Nephron (organoid): Measurements from ENCODE around the gene DENND1B.
"Not testable (repeated sequence)": the region's sequence is repeated elsewhere in the genome, so short reads cannot be mapped to it uniquely, and the experiment has no call there.

Source experiments
- H3K27ac Mint-ChIP-seq, 3 experiments: 2 replicates each; pipeline ENCODE4 v1.8.0; 2020; ENCODE audit warnings: mixed read lengths in 3 of 3, mild to moderate bottlenecking in 2 of 3, moderate library complexity in 1 of 3
- H3K27me3 Mint-ChIP-seq: 2 replicates; pipeline ENCODE4 v1.8.0; 2021; ENCODE audit warnings: low read depth, mild to moderate bottlenecking, moderate library complexity, mixed read lengths
- H3K36me3 Mint-ChIP-seq: 2 replicates; pipeline ENCODE4 v1.8.0; 2020; ENCODE audit warnings: low read depth, mixed read lengths
- H3K4me1 Mint-ChIP-seq: 2 replicates; pipeline ENCODE4 v1.8.0; 2020; ENCODE audit warnings: mixed read lengths
- H3K4me3 Mint-ChIP-seq, 3 experiments: 2 replicates each; pipeline ENCODE4 v1.8.0; 2020; ENCODE audit warnings: mild to moderate bottlenecking in 3 of 3, mixed read lengths in 3 of 3, moderate library complexity in 2 of 3
- H3K9me3 Mint-ChIP-seq: 2 replicates; pipeline ENCODE4 v1.8.0; 2020; ENCODE audit warnings: mixed read lengths
- CTCF ChIP-seq, 3 experiments: fragments of 200-600 bp; sonication (generic); IDR thresholded peaks; one replicate each; pipeline ENCODE4 v1.5.0; 2021; ENCODE audit warnings: antibody characterized with exemption in 3 of 3; ENCODE audit not compliant: unreplicated experiment in 3 of 3

The DENND1B gene

GRCh38 chr1:197769287-197769686 lies 6.0 kb downstream of the DENND1B start:
- H3K4me3 Mint-ChIP-seq: no peak overlapping the region
- H3K4me1 Mint-ChIP-seq: peaks cover 36% of the 10 kb centered on the region
- TF ChIP-seq CTCF (IDR thresholded peaks at IDR 0.05; ENCODE audit: unreplicated experiment in 3 of 3): no peak

GRCh38 chr1:197768014-197768805 lies 7.1 kb downstream of the DENND1B start:
- Mint-ChIP-seq H3K4me1 (peaks cover 26% of the 10 kb centered on the region), H3K36me3 (peaks cover 4% of the 10 kb centered on the region), H3K27me3 (no peaks in the 10 kb centered on the region)

More at GRCh38 chr1:197769287-197769686, 6.0 kb downstream of the DENND1B start:
- Mint-ChIP-seq H3K9me3 (no peaks in the 10 kb centered on the region), H3K27me3 (no peaks in the 10 kb centered on the region), H3K36me3 (no peaks in the 10 kb centered on the region), H3K27ac (no peak overlapping the region)

GRCh38 chr1:197763769-197764168 lies 11.5 kb downstream of the DENND1B start:
- no peak for TF ChIP-seq CTCF (IDR thresholded peaks at IDR 0.05; ENCODE audit: unreplicated experiment in 3 of 3)

More at GRCh38 chr1:197768014-197768805, 7.1 kb downstream of the DENND1B start:
- TF ChIP-seq CTCF (IDR thresholded peaks at IDR 0.05; ENCODE audit: unreplicated experiment in 3 of 3): no peak
- Mint-ChIP-seq H3K4me3 (no peak overlapping the region), H3K9me3 (no peaks in the 10 kb centered on the region), H3K27ac (peak overlapping the region in 1 of 3 experiments; percentile 15)

GRCh38 chr1:197763307-197763706 lies 12.0 kb downstream of the DENND1B start:
- H3K27me3 Mint-ChIP-seq: no peaks in the 10 kb centered on the region
- H3K4me3 Mint-ChIP-seq: no peak overlapping the region
- H3K4me1 Mint-ChIP-seq: peaks cover 4% of the 10 kb centered on the region
- no peak overlapping the region for H3K27ac Mint-ChIP-seq
- H3K36me3 Mint-ChIP-seq: peaks cover 4% of the 10 kb centered on the region
- TF ChIP-seq CTCF (IDR thresholded peaks at IDR 0.05; ENCODE audit: unreplicated experiment in 3 of 3): no peak
- no peaks in the 10 kb centered on the region for H3K9me3 Mint-ChIP-seq

More at GRCh38 chr1:197763769-197764168, 11.5 kb downstream of the DENND1B start:
- no peaks in the 10 kb centered on the region for H3K9me3 Mint-ChIP-seq
- H3K4me3 Mint-ChIP-seq: no peak overlapping the region
- no peak overlapping the region for H3K27ac Mint-ChIP-seq
- H3K27me3 Mint-ChIP-seq: no peaks in the 10 kb centered on the region
- H3K36me3 Mint-ChIP-seq: peaks cover 4% of the 10 kb centered on the region
- peaks cover 8% of the 10 kb centered on the region for H3K4me1 Mint-ChIP-seq

GRCh38 chr1:197761654-197762053 lies 13.6 kb downstream of the DENND1B start:
- no peak overlapping the region for H3K4me3 Mint-ChIP-seq
- no peaks in the 10 kb centered on the region for H3K27me3 Mint-ChIP-seq
- TF ChIP-seq CTCF (IDR thresholded peaks at IDR 0.05; ENCODE audit: unreplicated experiment in 3 of 3): no peak
- no peaks in the 10 kb centered on the region for H3K9me3 Mint-ChIP-seq
- H3K4me1 Mint-ChIP-seq: no peaks in the 10 kb centered on the region
- H3K27ac Mint-ChIP-seq: no peak overlapping the region
- peaks cover 4% of the 10 kb centered on the region for H3K36me3 Mint-ChIP-seq

- not testable (repeated sequence) for H3K9me3 Mint-ChIP-seq, H3K4me1 Mint-ChIP-seq, H3K4me3 Mint-ChIP-seq, H3K27me3 Mint-ChIP-seq, H3K27ac Mint-ChIP-seq
- H3K36me3 Mint-ChIP-seq: peaks cover 20% of the 10 kb centered on the region
Observed at GRCh38 chr1:197755553-197755952, 19.7 kb downstream of the DENND1B start.

GRCh38 chr1:197752652-197753164 lies 22.6 kb downstream of the DENND1B start:
- not testable (repeated sequence) for H3K27ac Mint-ChIP-seq, H3K27me3 Mint-ChIP-seq, H3K4me3 Mint-ChIP-seq, H3K4me1 Mint-ChIP-seq, H3K9me3 Mint-ChIP-seq
- peaks cover 30% of the 10 kb centered on the region for H3K36me3 Mint-ChIP-seq
